H1 (cell line): ENCODE data around the gene TAOK1. TPM values are rescaled to one million over a fixed set of nuclear protein-coding genes. Genes with fewer than 3 reads are reported as not detected.
A peak's percentile ranks its signal among the peaks of the same experiment; 100 is the strongest.

Experiments
- CTCF ChIA-PET: fragments of 300-600 bp; sonication (Branson Sonifier 250); formaldehyde crosslinking; loops from one replicate; lab custom pipeline; 2021; ENCODE audit not compliant: partially characterized antibody; lab: Charles Lee
- POLR2A ChIA-PET: fragments of 300-600 bp; sonication (Branson Sonifier 250); formaldehyde crosslinking; loops from one replicate; lab custom pipeline; 2021; ENCODE audit warnings: inconsistent platforms; ENCODE audit not compliant: partially characterized antibody; lab: Charles Lee
- DNase-seq, 2 experiments: peaks; one replicate each; pipeline versions ENCODE4 v3.0.0 to v3.0.0-alpha.2; 2010 to 2022; ENCODE audit warnings: low spot score in 2 of 2, low read depth in 1 of 2, mixed read lengths in 1 of 2
- FAIRE-seq: peaks from 2 replicates; lab custom pipeline; 2011; peaks lifted over from hg19 to GRCh38; lab: Jason Lieb, UNC
- H2AFZ ChIP-seq: 2 replicates; pipeline ENCODE4 v1.8.1; 2012; ENCODE audit warnings: low read length, inconsistent platforms
- H2AK5ac ChIP-seq: 2 replicates; pipeline ENCODE4 v1.6.1; 2013; ENCODE audit warnings: low read depth, low read length
- H2BK120ac ChIP-seq: replicated peaks from 2 replicates; pipeline ENCODE3; 2013; ENCODE audit warnings: low read depth, low read length, inconsistent platforms
- H2BK12ac ChIP-seq: 2 replicates; pipeline ENCODE4 v1.6.1; 2013; ENCODE audit warnings: low read depth, low read length
- H2BK15ac ChIP-seq: 2 replicates; pipeline ENCODE4 v1.6.1; 2013; ENCODE audit warnings: low read length
- H2BK20ac ChIP-seq: 2 replicates; pipeline ENCODE4 v1.6.1; 2013; ENCODE audit warnings: low read length
- H2BK5ac ChIP-seq: 2 replicates; pipeline ENCODE4 v1.6.1; 2013; ENCODE audit warnings: low read depth, low read length
- H3K14ac ChIP-seq: 2 replicates; pipeline ENCODE4 v1.6.1; 2013; ENCODE audit warnings: inconsistent platforms; ENCODE audit not compliant: insufficient read length
- H3K18ac ChIP-seq: 2 replicates; pipeline ENCODE4 v1.6.1; 2013; ENCODE audit warnings: low read length; ENCODE audit errors: extremely low read depth
- H3K23ac ChIP-seq: 2 replicates; pipeline ENCODE4 v1.6.1; 2013; ENCODE audit warnings: inconsistent platforms; ENCODE audit not compliant: insufficient read length
- H3K23me2 ChIP-seq: 2 replicates; pipeline ENCODE4 v1.6.1; 2013; ENCODE audit warnings: low read depth, low read length
- H3K27ac ChIP-seq: 2 replicates; pipeline ENCODE4 v1.6.1; 2011; ENCODE audit warnings: low read depth, low read length, inconsistent platforms
- H3K27me3 ChIP-seq, 4 experiments: replicated peaks in 1 of 4; 1 replicate in 1 of 4; 2 replicates in 3 of 4; pipeline versions ENCODE4 v1.6.1 to v1.8.1; 2011 to 2013; ENCODE audit warnings: low read length in 3 of 4, mild to moderate bottlenecking in 3 of 4, inconsistent platforms in 2 of 4, mixed read lengths in 2 of 4, moderate library complexity in 1 of 4; ENCODE audit not compliant: control insufficient read depth in 3 of 4, insufficient read depth in 3 of 4; ENCODE audit errors: extremely low read depth in 1 of 4
- H3K36me3 ChIP-seq, 4 experiments: 2 replicates each; pipeline versions ENCODE4 v1.6.1 to v1.8.1; 2011 to 2013; ENCODE audit warnings: mild to moderate bottlenecking in 4 of 4, low read length in 3 of 4, moderate library complexity in 2 of 4, control low read depth in 1 of 4, inconsistent platforms in 1 of 4; ENCODE audit not compliant: insufficient read depth in 4 of 4, control insufficient read depth in 2 of 4
- H3K4ac ChIP-seq: replicated peaks from 2 replicates; pipeline ENCODE3; 2013; ENCODE audit warnings: low read length, low read depth, mixed read lengths, inconsistent platforms; ENCODE audit not compliant: insufficient read length
- H3K4me1 ChIP-seq, 4 experiments: replicated peaks in 1 of 4; 1 replicate in 1 of 4; 2 replicates in 3 of 4; pipeline versions ENCODE4 v1.6.1 to v1.8.1; 2011 to 2013; ENCODE audit warnings: low read length in 3 of 4, inconsistent platforms in 2 of 4, mixed read lengths in 1 of 4; ENCODE audit not compliant: insufficient read depth in 4 of 4, control insufficient read depth in 3 of 4
- H3K4me2 ChIP-seq, 2 experiments: 2 replicates each; pipeline versions ENCODE4 v1.6.1 to v1.8.1; 2011 to 2013; ENCODE audit warnings: low read depth in 2 of 2, low read length in 2 of 2, control low read depth in 1 of 2, inconsistent platforms in 1 of 2, mild to moderate bottlenecking in 1 of 2; ENCODE audit not compliant: insufficient read depth in 1 of 2
- H3K4me3 ChIP-seq, 4 experiments: fragments of 200-600, 300-600 bp in 1 of 4; sonication (generic), shearing (Covaris generic), sonication (Bioruptor Twin) in 1 of 4; 2 replicates each; pipeline versions ENCODE4 v1.5.1 to v1.8.1; 2011 to 2016; ENCODE audit warnings: low read length in 4 of 4, low read depth in 3 of 4, control low read depth in 2 of 4, inconsistent platforms in 2 of 4, mild to moderate bottlenecking in 2 of 4, mixed read lengths in 1 of 4, moderate library complexity in 1 of 4; ENCODE audit not compliant: insufficient read depth in 2 of 4; ENCODE audit errors: extremely low read depth in 1 of 4
- H3K56ac ChIP-seq: replicated peaks from 2 replicates; pipeline ENCODE3; 2013; ENCODE audit warnings: low read depth, mild to moderate bottlenecking, mixed read lengths, low read length, inconsistent platforms; ENCODE audit not compliant: insufficient read length
- H3K79me1 ChIP-seq: 2 replicates; pipeline ENCODE4 v1.6.1; 2013; ENCODE audit warnings: low read depth, low read length, control low read depth
- H3K79me2 ChIP-seq, 2 experiments: 2 replicates each; pipeline versions ENCODE4 v1.6.1 to v1.8.1; 2012 to 2013; ENCODE audit warnings: low read length in 2 of 2, mild to moderate bottlenecking in 2 of 2, inconsistent platforms in 1 of 2; ENCODE audit not compliant: insufficient read depth in 2 of 2, control insufficient read depth in 1 of 2
- H3K9ac ChIP-seq, 4 experiments: replicated peaks in 1 of 4; 1 replicate in 1 of 4; 2 replicates in 3 of 4; pipeline versions ENCODE4 v1.6.1 to v1.8.1; 2011 to 2013; ENCODE audit warnings: low read depth in 3 of 4, low read length in 3 of 4, control low read depth in 2 of 4, mild to moderate bottlenecking in 2 of 4, moderate library complexity in 2 of 4, inconsistent platforms in 1 of 4; ENCODE audit errors: extremely low read depth in 1 of 4
- H3K9me3 ChIP-seq, 2 experiments: 2 replicates each; pipeline versions ENCODE4 v1.6.1 to v1.8.1; 2012 to 2013; ENCODE audit warnings: mild to moderate bottlenecking in 2 of 2, moderate library complexity in 2 of 2, control low read depth in 1 of 2, inconsistent platforms in 1 of 2, low read depth in 1 of 2, low read length in 1 of 2, mixed read lengths in 1 of 2; ENCODE audit not compliant: insufficient read depth in 2 of 2
- H4K20me1 ChIP-seq, 2 experiments: replicated peaks in 1 of 2; 2 replicates each; pipeline versions ENCODE3 to v1.8.1; 2011 to 2013; ENCODE audit warnings: inconsistent platforms in 2 of 2, low read length in 2 of 2, mild to moderate bottlenecking in 1 of 2; ENCODE audit not compliant: insufficient read depth in 2 of 2, control insufficient read depth in 1 of 2
- H4K5ac ChIP-seq: 2 replicates; pipeline ENCODE4 v1.6.1; 2013; ENCODE audit warnings: low read length, low read depth, mixed read lengths, inconsistent platforms; ENCODE audit not compliant: insufficient read length
- H4K8ac ChIP-seq: 2 replicates; pipeline ENCODE4 v1.8.0; 2013; ENCODE audit warnings: mild to moderate bottlenecking, moderate library complexity, low read length, inconsistent platforms; ENCODE audit not compliant: insufficient read depth; ENCODE audit errors: extremely low read depth
- H4K91ac ChIP-seq: replicated peaks from 2 replicates; pipeline ENCODE3; 2013; ENCODE audit warnings: low read length, mixed read lengths, inconsistent platforms; ENCODE audit not compliant: insufficient read length
- ASH2L ChIP-seq: fragments of 200-600, 300-600 bp; sonication (generic); IDR thresholded peaks from one replicate; pipeline ENCODE4 v1.7.1; 2017; ENCODE audit warnings: low read length
- BACH1 ChIP-seq: IDR thresholded peaks from 2 replicates; pipeline ENCODE4 v1.6.1; 2012; ENCODE audit warnings: low read length, improper control_type of control experiment
- CHD2 ChIP-seq: IDR thresholded peaks from 2 replicates; pipeline ENCODE4 v1.6.1; 2012; ENCODE audit warnings: low read length, improper control_type of control experiment
- HDAC2 ChIP-seq, 2 experiments: fragments of 300-600 bp in 1 of 2; sonication (generic) in 1 of 2; IDR thresholded peaks; 2 replicates each; pipeline ENCODE4 v1.6.1; 2011 to 2012; ENCODE audit warnings: low read depth in 2 of 2, low read length in 2 of 2, mild to moderate bottlenecking in 2 of 2, moderate library complexity in 2 of 2, borderline replicate concordance in 1 of 2, inconsistent platforms in 1 of 2
- SIX5 ChIP-seq: IDR thresholded peaks from 2 replicates; pipeline ENCODE4 v1.6.1; 2011; ENCODE audit warnings: mild to moderate bottlenecking, low read depth, low read length
- SRF ChIP-seq: IDR thresholded peaks from 2 replicates; pipeline ENCODE4 v1.6.1; 2011; ENCODE audit warnings: mild to moderate bottlenecking, low read depth, low read length, moderate library complexity
- WGBS, 2 experiments: shearing (Covaris generic) in 1 of 2; methylation state at CpG; one replicate each; pipeline versions ENCODE4 v1.1.6 to v1.1.7; 2013 to 2015; ENCODE audit warnings: low lambda C conversion rate in 2 of 2, mixed read lengths in 2 of 2, inconsistent platforms in 1 of 2, low coverage in 1 of 2, missing lambda C conversion rate in 1 of 2; ENCODE audit not compliant: insufficient replicate concordance in 2 of 2, insufficient coverage in 1 of 2, insufficient read length in 1 of 2; ENCODE audit errors: extremely low coverage in 1 of 2, missing lambda C conversion rate in 1 of 2; 5-methylcytosine and 5-hydroxymethylcytosine counted together
- polyA plus RNA-seq, 7 experiments: library from polyadenylated mRNA; depleted of rRNA in 3 of 7; stranded (reverse) in 5 of 7; unstranded in 2 of 7; fragments of >200 nt in 5 of 7; fragments of 200-250 nt in 2 of 7; gene quantifications; 1 replicate in 5 of 7; 2 replicates in 1 of 7; 4 replicates in 1 of 7; pipeline versions ENCODE4 v1.2.1 to v1.2.3, GENCODE V29; 2011 to 2013; ENCODE audit warnings: missing spikeins in 2 of 7, mixed read lengths in 2 of 7
- total RNA-seq: library from RNA; stranded (reverse); fragmentation: NEBNext Ultra II Directional; extraction: Animal tissue kit (Norgen Biotek cat#: 25700); gene quantifications from 2 replicates; pipeline ENCODE4 v1.2.1, GENCODE V29; 2021

Gene TAOK1
- total and polyA plus RNA-seq, 2 of the 8 experiments (the other 6 are each of a cell fraction or from before 2014, with no cell fraction given), result 12.2 to 90.6 TPM

DNA sequence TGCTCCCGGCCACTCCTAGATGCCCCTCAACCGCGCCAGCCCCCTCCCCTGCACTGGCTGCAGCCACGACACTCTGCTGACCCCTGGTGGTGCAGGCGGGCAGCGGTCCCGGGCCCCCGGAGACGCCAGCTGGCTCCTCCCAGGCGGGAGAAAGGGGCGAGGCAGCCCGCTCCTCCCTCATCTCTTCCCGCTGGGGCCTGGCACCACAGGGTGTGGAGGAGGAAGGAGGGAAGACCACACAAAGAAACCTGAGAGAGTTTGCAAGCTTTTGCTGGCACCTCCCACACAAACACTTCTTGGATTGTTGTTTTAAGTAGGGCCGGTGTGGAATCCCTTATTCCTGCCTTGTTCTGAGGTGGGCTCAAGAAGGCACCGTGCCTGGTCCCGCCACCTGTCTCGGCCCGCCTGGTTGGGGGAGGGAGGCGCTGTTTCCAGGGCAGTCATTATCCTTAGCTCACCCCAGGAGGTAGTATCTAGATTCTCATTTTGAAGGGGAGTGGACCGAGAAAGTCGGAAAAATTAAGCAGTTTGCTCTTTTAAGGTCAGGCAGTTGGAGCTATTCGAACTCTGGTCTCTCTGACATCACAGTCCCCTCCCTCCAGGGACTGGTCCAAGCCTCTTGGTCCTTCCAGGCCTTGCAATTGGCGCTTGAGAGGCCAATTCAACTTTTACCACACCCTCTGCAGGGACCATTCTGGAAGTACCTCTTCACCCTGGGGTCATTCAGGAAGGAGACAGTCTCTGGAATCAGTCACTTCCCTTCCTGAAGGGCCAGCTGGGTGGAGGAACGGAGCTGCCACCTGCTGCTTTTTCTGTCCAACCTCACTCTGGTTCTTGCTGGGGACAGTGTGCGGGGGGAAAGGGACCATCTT is 201.8 kb downstream of the TAOK1 start:
- H3K79me1 ChIP-seq, result peaks cover 11% of the 10 kb centered on the region
- H2BK20ac ChIP-seq, result no peak overlapping the region
- peak overlapping the region; percentile 25 for H4K5ac ChIP-seq
- no peaks in the 10 kb centered on the region for H3K36me3 ChIP-seq
- H3K14ac ChIP-seq, result no peak overlapping the region
- peaks cover 0 to 6% (median 5%) of the 10 kb centered on the region in 4 experiments; a peak in 2 of 7 replicates for H3K27me3 ChIP-seq
- H3K4me3 ChIP-seq, result peak overlapping the region; percentile 56 to 76 (median 64)
- no peaks in the 10 kb centered on the region for H3K9me3 ChIP-seq
- ChIA-PET CTCF (interaction anchor here (0.6 to 5.0 kb wide), 16 partner anchors 14 to 1016 kb away, joined by 3 to 167 read pairs (median 4); partner anchors contain the start of genes CORO6 and TP53I13), POLR2A (interaction anchor here (0.7 to 3.6 kb wide), 14 partner anchors 11 to 336 kb away, joined by 3 to 30 read pairs (median 6); partner anchors contain the start of genes NUFIP2, TAOK1 and TP53I13)
- H3K4ac ChIP-seq, result no peak overlapping the region
- peaks cover 0 to 39% of the 10 kb centered on the region in 2 experiments; a peak in 2 of 4 replicates for H3K79me2 ChIP-seq
- no peak overlapping the region for H4K91ac ChIP-seq
- peaks cover 9 to 29% of the 10 kb centered on the region in 2 experiments for H4K20me1 ChIP-seq
- WGBS, 2 experiments, result 6% methylated on average over 25 of the region's 25 CpGs; no CpG with 5 or more reads in 1 of the 2 experiments
- no peak overlapping the region for H2BK15ac ChIP-seq
- H3K27ac ChIP-seq, result no peak overlapping the region
- peak overlapping the region; percentile 77; the same call in 1 of the 2 replicates for H2AFZ ChIP-seq
- peak overlapping the region; percentile 83; the same call in 1 of the 2 replicates for H2BK12ac ChIP-seq
- no peak for FAIRE-seq
- no peak overlapping the region for H2BK120ac ChIP-seq
- peak in 1 of 2 experiments; percentile 100 for DNase-seq
- H2BK5ac ChIP-seq, result peak overlapping the region; percentile 75; the same call in 1 of the 2 replicates
- H3K4me2 ChIP-seq, result peak overlapping the region; percentile 80 to 93
- H4K8ac ChIP-seq, result no peak overlapping the region
- peak overlapping the region; percentile 18 for H3K56ac ChIP-seq
- H2AK5ac ChIP-seq, result no peak overlapping the region
- H3K18ac ChIP-seq, result peak overlapping the region; percentile 93; the same call in 1 of the 2 replicates
- no peak overlapping the region for H3K23ac ChIP-seq
- peaks cover 1 to 56% (median 39%) of the 10 kb centered on the region in 4 experiments for H3K4me1 ChIP-seq
- peaks cover 38% of the 10 kb centered on the region for H3K23me2 ChIP-seq
- peak overlapping the region in 2 of 4 experiments; percentile 28 to 31; a peak in 2 of 7 replicates for H3K9ac ChIP-seq
- TF ChIP-seq HDAC2 (IDR thresholded peaks at IDR 0.05; ENCODE audit: borderline replicate concordance in 1 of 2, low read depth in 2 of 2, low read length in 2 of 2) (0 out of 4 replicates have a peak, but pooled peaks of 1 of the 2 experiments have one; percentile 14), SRF (0 out of 2 replicates have a peak, but pooled peaks have one; percentile 15), BACH1 (no peak), SIX5 (no peak), ASH2L (no peak), CHD2 (0 out of 2 replicates have a peak, but pooled peaks have one; percentile 13)
